Activated CD4-positive, alpha-beta T cell treated with anti-CD3 and anti-CD28 coated beads, Interleukin-2, amount 50 U/mL, for 1 hour (primary cell): ENCODE measurements around the gene MYL3.
A peak's percentile ranks its signal among the peaks of the same experiment; 100 is the strongest.

Source experiments
- DNase-seq: peaks from one replicate; pipeline ENCODE4 v3.0.0-alpha.2; 2020

MYL3 gene

DNA sequence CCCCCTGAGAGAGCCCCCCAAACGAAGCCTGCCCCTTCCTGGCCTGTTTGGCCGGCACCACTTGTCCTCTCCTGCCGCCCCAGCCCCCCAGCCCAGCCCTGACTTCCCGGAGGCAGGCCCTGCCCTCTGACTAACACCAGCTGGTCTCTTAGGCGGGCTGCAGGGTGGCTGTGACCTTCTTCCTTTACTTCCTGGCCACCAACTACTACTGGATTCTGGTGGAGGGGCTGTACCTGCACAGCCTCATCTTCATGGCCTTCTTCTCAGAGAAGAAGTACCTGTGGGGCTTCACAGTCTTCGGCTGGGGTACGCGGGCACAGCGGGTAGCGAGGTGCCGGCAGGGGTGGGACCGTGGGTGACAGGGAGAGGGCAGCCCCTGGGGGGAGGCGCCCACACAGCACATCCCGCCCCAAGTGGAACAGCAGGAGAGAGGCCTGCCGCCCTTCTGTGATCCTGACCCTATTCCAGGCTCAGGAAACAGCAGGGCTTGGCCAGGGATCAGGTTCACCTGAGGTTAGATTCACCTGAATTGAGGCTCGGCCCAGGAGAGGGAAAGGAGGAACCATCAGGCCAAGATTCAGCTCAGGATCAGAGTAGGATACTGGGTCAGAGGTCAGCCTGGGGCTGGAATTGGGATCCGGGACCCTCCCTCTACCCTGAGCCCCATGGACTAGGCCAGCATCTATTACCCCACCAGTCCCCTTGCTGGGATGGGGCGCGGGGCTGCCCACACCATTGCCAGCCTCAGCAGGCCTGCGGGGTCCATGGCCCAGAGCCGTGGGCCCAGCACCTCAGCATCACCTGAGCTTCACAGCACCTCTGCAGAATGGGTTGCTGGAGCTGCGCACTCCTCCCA, 36.1 kb upstream of the MYL3 start:
- DNase-seq: no peak

DNA sequence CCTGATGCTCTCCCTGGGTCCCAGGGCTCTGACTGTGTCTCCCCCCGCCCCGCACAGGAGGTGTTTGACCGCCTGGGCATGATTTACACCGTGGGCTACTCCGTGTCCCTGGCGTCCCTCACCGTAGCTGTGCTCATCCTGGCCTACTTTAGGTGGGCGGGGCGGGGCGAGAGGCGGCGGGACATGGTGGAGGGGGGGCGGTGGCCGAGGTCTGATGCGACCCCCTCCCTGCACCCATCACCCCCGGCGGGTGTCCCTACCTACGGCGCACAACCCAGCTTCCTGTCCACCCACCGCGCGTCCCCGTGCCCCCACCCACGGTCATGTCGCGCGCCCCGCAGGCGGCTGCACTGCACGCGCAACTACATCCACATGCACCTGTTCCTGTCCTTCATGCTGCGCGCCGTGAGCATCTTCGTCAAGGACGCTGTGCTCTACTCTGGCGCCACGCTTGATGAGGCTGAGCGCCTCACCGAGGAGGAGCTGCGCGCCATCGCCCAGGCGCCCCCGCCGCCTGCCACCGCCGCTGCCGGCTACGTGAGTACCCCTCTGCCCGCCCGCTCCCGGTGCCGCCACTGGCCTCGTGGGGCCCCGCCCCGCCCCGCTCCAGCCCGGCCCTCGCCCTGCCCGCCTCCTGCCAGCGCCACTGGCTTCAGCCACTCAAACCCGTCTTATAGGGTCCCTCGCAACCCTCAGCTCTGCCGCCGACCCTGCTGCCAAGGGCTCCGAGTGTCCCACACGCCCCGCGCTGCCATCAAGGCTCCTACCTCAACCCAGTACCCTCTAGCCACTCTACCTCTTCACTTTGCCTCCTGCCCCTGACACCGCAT, 35.3 kb upstream of the MYL3 start:
- no peak for DNase-seq

DNA sequence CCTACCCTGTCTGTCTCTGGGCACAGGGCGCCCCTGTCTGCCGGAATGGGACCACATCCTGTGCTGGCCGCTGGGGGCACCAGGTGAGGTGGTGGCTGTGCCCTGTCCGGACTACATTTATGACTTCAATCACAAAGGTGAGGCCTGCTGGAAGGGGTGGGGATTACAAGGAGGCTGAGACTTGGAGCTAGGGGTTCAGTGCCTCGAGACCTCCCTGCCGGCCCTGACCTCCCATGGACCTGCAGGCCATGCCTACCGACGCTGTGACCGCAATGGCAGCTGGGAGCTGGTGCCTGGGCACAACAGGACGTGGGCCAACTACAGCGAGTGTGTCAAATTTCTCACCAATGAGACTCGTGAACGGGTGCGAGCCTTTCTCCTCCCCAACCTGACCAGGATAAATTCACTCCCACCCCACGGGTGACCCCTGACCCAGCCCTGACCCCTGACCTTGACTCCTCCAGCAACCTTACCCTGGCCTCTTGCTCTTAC, 34.6 kb upstream of the MYL3 start:
- no peak for DNase-seq

GRCh38 chr3:46897031-46897430, 33.8 kb upstream of the MYL3 start:
- no peak for DNase-seq

- DNase-seq: no peak
These were observed 33.1 kb upstream of the MYL3 start for GRCh38 chr3:46896386-46896785.

GRCh38 chr3:46895761-46896160, 32.5 kb upstream of the MYL3 start:
- no peak for DNase-seq

GRCh38 chr3:46895204-46895660, 32.0 kb upstream of the MYL3 start:
- peak; percentile 80 for DNase-seq

DNA sequence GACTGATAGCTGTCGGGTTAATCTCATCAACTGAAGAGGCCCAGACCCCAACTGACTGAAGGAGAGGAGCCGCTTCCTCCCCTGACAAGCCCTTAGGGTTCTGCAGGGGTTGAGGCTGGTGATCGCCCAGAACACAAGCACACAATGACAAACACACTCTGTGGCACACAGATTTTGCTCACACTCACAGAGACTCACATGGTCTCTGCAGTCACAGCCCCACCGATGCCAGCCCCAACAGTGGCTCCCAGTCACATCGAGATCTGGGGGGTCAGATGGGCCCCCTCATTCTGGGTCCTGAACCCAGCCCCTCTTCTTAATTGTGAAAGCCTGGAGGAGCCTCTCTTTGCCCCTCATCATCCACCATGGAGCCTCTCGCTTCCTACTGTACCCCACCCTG, 31.0 kb upstream of the MYL3 start:
- no peak for DNase-seq

DNA sequence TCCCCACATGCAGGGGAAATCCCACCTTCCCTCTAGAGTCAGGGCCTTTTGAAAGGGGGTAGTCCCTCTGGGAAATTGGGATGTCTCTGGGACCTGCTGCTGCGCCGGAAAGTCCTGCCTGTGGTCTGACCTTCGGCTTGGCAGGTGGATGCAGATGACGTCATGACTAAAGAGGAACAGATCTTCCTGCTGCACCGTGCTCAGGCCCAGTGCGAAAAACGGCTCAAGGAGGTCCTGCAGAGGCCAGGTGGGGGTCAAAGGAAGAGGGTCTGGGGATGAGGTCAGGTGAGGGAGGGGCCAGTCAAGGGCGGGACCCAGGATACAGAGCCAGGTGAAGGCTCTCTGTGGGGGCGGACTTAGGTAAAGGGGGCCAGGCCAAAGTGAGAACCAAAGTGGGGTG, 30.5 kb upstream of the MYL3 start:
- DNase-seq: no peak

- DNase-seq: no peak
These were observed 30.0 kb upstream of the MYL3 start for GRCh38 chr3:46893146-46893748.

GRCh38 chr3:46892285-46893145, 29.3 kb upstream of the MYL3 start:
- no peak for DNase-seq

DNA sequence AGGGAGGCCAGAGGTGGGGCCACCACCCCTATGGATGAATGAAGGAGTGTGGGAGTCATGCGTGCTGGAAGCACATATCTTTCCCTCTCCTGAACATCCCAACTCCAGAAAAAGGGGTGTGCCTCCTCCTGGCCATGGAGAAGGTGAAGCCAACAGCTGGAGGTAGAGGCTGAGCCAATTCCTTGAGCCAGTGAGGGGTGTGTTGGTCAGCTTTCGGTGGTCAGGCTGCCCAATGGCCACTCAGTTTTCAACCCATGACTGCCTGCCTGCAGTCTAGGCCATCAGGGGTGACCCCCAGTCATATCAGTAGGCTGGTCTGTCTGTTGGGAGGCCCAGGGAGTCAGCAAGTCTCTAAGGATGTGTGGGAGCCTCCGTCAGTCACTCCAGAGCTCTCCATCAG, 27.9 kb upstream of the MYL3 start:
- no peak for DNase-seq

DNA sequence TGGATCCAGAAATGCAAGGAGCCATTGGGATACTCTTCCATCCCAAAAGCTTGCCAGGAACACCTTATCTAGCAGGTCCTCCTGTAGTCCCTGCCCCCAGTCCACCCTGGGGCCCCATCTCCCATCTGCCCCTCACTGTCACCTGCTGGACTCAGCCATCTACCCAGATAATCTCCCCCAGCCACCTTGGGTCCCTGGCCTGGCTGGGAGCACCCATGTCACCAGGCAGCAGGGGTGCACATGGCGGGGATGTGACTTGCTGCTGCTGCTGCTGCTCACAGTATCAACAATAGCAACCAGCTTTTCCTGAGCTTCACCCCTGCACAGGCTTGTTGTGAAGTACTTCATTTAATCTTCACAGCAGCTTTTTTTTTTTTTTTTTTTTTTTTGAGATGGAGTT, 26.9 kb upstream of the MYL3 start:
- DNase-seq: no peak

- DNase-seq: no peak
These were observed 26.3 kb upstream of the MYL3 start for GRCh38 chr3:46889381-46890110.

- no peak for DNase-seq
These were observed 25.5 kb upstream of the MYL3 start for GRCh38 chr3:46888705-46889104.

- DNase-seq: no peak
These were observed 24.8 kb upstream of the MYL3 start for GRCh38 chr3:46887980-46888494.

DNA sequence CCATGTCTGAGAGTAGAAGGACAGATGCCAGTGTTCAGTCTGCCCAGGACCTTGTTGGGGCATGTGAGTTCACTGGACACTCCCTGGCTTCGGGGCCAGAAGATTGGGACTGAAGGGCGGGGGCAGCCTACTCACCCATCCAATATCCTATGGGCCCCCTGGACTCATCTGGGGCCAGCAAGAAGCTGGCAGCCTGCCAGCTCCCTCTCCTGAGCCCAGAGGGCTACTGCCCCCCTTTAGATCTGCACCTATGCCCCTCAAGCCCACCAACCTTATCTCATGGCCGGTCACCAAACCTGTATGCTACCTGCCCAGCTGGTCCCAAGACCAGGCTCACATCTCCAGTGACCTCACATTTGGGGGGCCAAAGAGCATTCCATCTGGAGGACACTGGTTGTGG, 22.4 kb upstream of the MYL3 start:
- DNase-seq: no peak

GRCh38 chr3:46884929-46885328, 21.7 kb upstream of the MYL3 start:
- DNase-seq: no peak

DNA sequence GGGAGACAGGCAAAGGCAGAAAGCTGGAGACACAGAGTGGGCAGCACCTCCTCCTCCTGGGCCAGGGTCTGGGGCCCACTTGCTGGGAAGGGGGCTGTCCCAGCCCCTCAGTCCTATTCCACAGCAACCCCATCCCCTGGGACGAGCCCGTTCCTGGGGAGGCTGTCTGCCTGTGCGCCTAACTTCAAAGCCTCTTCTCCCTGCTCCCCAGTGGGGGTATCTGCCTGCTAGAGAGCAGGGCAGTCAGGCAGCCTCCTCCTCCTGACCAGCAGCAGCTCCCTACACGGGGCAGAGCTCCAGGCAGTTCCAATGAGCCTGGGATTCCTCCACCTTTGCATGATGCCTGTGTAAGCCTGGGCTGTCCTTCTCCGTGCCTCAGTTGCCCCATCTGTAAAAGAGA, 21.2 kb upstream of the MYL3 start:
- no peak for DNase-seq

DNA sequence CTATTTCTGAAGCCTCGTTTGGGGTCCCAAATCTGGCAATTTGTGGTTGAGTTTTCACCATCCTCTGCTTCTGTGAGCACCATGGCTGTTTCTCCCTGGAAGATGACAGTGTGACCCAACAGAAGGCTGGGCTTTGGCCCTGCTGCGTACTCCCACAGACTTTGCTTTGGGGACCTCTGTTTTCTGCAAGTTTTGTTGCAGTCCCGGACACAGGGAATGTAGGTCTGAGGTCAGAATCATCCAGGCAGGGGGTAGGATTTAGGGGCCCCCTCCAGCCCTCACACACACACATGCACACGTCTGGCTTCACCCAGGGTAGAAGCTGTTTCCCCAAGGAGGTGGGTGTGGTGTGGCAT, 20.6 kb upstream of the MYL3 start:
- DNase-seq: no peak

GRCh38 chr3:46883054-46883829, 20.0 kb upstream of the MYL3 start:
- DNase-seq: peak; percentile 13
